HG02943 (cell line): ENCODE results near the gene NXPH1.
A peak's percentile ranks its signal among the peaks of the same experiment; 100 is the strongest.
"Not testable (repeated sequence)": the region's sequence is repeated elsewhere in the genome, so short reads cannot be mapped to it uniquely, and the experiment has no call there.

Source experiments
- ATAC-seq: cut with Tn5 transposase; IDR thresholded peaks from one replicate; pipeline ENCODE4 v1.9.1; 2021; ENCODE audit warnings: mild to moderate bottlenecking, low read depth, moderate library complexity; ENCODE audit not compliant: unreplicated experiment

NXPH1 gene

GRCh38 chr7:8668627-8669500 is 235.5 kb downstream of the NXPH1 start:
- ATAC-seq, result no peak

- no peak for ATAC-seq
Observed at GRCh38 chr7:8669501-8669851, 236.1 kb downstream of the NXPH1 start.

GRCh38 chr7:8684426-8684825 is 251.0 kb downstream of the NXPH1 start:
- no peak for ATAC-seq

GRCh38 chr7:8699875-8700624 is 266.6 kb downstream of the NXPH1 start:
- ATAC-seq, result no peak

- ATAC-seq, result no peak
Observed at GRCh38 chr7:8702807-8703206, 269.4 kb downstream of the NXPH1 start.

GRCh38 chr7:8710124-8710523 is 276.7 kb downstream of the NXPH1 start:
- no peak for ATAC-seq

GRCh38 chr7:8714791-8715190 is 281.4 kb downstream of the NXPH1 start:
- no peak for ATAC-seq

GRCh38 chr7:8719102-8719501 is 285.7 kb downstream of the NXPH1 start:
- no peak for ATAC-seq

- peak; percentile 85 for ATAC-seq
Observed at GRCh38 chr7:8724080-8724718, 290.8 kb downstream of the NXPH1 start.

GRCh38 chr7:8731756-8732155 is 298.3 kb downstream of the NXPH1 start:
- not testable (repeated sequence) for ATAC-seq

GRCh38 chr7:8739837-8740236 is 306.4 kb downstream of the NXPH1 start:
- no peak for ATAC-seq

- ATAC-seq, result no peak
Observed at GRCh38 chr7:8742837-8743236, 309.4 kb downstream of the NXPH1 start.

- ATAC-seq, result no peak
Observed at GRCh38 chr7:8747338-8747737, 313.9 kb downstream of the NXPH1 start.

GRCh38 chr7:8751557-8752231 is 318.3 kb downstream of the NXPH1 start:
- ATAC-seq, result no peak

GRCh38 chr7:8753355-8753754 is 319.9 kb downstream of the NXPH1 start:
- no peak for ATAC-seq

- no peak for ATAC-seq
Observed at GRCh38 chr7:8761731-8762130, 328.3 kb downstream of the NXPH1 start.

GRCh38 chr7:8762803-8763202 is 329.4 kb downstream of the NXPH1 start:
- no peak for ATAC-seq

- no peak for ATAC-seq
Observed at GRCh38 chr7:8765374-8765773, 332.0 kb downstream of the NXPH1 start.

GRCh38 chr7:8773518-8773917 is 340.1 kb downstream of the NXPH1 start:
- no peak for ATAC-seq

GRCh38 chr7:8778459-8778858 is 345.1 kb downstream of the NXPH1 start:
- no peak for ATAC-seq

- ATAC-seq, result no peak
Observed at GRCh38 chr7:8781166-8781565, 347.8 kb downstream of the NXPH1 start.
